HG03469 (cell line): ENCODE data around the gene EFNA4.

Experiments used
- ATAC-seq: cut with Tn5 transposase; IDR thresholded peaks from one replicate; pipeline ENCODE4 v1.9.1; 2021; ENCODE audit warnings: mild to moderate bottlenecking, moderate library complexity, moderate number of reproducible peaks; ENCODE audit not compliant: unreplicated experiment

Gene EFNA4, protein sequence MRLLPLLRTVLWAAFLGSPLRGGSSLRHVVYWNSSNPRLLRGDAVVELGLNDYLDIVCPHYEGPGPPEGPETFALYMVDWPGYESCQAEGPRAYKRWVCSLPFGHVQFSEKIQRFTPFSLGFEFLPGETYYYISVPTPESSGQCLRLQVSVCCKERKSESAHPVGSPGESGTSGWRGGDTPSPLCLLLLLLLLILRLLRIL

DNA sequence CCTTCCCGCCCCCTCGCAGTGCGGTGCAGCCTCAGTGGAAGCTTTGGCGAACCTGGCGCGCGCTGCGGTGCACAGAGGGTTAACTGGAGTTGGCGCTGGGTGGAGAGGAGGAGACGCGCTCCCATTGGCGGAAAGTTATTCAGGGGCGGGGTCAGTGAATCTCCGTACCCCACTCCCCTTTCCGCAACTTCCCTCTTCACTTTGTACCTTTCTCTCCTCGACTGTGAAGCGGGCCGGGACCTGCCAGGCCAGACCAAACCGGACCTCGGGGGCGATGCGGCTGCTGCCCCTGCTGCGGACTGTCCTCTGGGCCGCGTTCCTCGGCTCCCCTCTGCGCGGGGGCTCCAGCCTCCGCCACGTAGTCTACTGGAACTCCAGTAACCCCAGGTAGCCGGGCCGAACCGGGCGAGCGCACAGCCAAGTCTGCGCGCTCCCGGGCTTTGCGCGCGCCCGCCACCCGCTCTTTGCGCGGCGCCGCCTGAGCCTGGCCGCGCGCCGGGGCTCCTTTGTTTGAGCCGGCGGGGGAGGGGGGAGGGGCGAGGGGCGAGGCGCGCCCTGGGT is at the start of gene EFNA4:
Gene EFNA4 (plus strand): TSS at position 191 of the 561 bp plus-strand sequence. CDS start 84 bp downstream, at position 275.
- peak; percentile 48 for ATAC-seq

DNA sequence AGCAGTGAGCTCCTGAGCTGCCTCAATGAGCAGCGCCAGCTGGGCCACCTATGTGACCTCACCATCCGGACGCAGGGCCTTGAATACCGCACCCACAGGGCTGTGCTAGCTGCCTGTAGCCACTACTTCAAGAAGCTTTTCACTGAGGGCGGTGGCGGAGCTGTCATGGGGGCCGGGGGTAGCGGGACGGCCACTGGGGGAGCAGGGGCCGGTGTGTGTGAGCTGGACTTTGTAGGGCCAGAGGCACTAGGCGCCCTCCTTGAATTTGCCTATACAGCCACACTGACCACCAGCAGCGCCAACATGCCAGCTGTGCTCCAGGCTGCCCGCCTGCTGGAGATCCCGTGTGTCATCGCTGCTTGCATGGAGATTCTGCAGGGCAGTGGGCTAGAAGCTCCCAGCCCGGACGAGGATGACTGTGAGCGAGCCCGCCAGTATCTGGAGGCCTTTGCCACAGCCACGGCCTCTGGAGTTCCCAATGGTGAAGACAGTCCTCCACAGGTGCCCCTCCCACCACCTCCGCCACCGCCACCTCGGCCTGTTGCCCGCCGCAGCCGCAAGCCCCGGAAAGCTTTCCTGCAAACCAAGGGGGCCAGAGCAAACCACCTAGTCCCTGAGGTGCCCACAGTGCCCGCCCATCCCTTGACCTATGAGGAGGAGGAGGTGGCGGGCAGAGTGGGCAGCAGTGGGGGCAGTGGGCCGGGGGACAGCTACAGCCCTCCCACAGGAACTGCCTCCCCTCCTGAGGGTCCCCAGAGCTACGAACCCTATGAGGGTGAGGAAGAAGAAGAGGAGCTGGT is 48.6 kb upstream of the EFNA4 start:
- no peak for ATAC-seq

DNA sequence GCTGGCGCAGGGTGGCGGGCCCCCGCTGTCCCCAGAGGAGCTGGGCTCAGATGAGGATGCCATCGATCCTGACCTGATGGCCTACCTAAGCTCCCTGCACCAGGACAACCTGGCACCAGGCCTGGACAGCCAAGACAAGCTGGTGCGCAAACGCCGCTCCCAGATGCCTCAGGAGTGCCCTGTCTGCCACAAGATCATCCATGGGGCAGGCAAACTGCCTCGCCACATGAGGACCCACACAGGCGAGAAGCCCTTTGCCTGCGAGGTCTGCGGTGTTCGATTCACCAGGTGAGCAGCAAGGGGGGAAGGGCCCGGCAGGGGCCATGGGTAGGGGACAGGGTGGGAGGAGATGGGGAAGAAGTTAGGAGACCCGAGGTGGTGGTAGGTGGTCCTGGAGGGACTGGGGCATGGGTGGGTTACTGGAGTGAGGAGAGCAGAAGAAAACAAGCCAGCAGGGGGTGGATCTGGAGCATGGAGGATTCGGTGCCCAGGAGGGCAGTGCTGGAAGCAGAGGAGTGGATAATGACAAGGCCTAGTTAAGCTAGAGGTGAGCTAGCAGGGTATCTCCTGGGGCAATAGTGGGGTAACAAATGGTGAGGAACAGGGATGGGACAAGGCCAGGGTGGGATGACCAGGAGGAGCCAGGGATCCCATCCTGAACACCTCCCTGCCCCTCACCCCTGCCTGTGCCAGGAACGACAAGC is 47.9 kb upstream of the EFNA4 start:
- ATAC-seq: no peak

DNA sequence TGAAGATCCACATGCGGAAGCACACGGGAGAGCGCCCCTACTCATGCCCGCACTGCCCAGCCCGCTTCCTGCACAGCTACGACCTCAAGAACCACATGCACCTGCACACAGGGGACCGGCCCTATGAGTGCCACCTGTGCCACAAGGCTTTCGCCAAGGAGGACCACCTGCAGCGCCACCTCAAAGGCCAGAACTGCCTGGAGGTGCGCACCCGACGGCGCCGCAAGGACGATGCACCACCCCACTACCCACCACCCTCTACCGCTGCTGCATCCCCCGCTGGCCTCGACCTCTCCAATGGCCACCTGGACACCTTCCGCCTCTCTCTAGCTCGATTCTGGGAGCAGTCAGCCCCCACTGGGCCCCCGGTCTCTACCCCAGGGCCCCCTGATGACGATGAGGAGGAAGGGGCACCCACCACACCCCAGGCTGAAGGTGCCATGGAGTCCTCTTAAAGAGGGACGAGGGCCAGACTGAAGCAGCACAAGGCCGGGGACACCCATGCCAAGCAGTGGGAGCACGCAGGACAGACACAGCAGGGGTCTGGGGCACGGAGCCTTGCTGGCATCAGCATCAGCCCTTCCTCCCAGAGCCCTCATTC is 47.2 kb upstream of the EFNA4 start:
- ATAC-seq: no peak

DNA sequence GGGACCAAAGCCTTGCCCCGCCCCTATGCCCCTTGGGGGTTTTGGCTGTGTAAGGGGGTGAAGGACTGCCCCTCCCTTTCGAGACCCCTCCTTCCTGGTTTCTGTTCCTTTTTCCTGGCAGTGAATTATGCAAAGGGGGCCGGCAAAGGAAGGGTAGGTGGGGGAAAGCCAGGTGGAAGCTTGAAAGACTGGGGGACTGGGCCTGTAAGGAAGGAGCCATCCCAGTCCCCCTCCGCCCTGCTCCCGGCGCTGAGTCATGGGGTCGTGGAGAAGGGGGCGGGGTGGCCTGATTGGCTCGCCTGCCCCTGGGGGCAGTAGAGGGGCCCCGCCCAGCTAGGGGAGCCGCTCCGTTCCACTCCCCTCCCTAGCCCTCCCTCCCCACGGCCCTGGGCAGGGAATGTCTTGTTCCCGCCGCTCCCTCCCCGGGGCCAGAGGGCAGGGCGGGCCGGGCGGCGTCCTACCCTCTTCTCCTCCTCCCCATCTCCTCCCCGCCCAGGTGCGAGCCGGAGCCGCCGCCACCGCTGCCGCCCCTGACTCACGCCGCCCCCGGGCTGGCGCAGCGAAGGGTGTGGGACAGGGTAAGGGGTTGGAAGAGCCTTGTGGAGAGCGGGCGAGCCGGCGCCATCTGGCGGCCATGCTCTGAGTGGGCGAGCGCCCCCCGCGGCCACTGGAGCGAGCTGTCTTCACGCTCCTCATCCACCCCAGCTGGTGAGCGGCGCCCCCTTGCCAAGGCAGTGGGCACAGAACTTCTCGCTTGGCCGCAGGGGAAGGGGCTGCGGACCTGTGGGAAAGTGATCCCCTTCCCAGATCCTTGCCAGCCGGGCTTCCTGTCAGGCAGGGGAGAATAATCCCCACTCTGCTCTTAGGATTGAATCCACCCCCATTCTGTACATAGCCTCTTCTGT is 46.2 kb upstream of the EFNA4 start:
- peak; percentile 41 for ATAC-seq

DNA sequence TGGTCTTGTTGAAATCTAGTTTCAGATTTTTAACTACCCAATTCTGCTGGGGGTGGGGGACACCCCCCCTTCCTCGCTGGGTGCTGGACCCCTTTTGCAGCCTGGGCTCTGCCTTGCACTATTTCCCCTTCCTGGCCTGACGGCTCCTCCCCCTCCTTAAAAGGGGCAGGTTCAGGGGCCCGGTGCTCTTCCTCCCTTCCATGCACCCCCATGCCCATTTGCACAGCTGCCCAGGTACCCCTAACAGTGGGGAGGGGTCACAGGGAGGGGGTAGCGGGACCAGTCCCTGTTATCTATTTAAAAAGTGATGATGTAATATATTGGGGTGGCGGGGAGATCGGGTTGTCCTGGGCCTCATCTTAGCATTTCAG is 45.6 kb upstream of the EFNA4 start:
- no peak for ATAC-seq

DNA sequence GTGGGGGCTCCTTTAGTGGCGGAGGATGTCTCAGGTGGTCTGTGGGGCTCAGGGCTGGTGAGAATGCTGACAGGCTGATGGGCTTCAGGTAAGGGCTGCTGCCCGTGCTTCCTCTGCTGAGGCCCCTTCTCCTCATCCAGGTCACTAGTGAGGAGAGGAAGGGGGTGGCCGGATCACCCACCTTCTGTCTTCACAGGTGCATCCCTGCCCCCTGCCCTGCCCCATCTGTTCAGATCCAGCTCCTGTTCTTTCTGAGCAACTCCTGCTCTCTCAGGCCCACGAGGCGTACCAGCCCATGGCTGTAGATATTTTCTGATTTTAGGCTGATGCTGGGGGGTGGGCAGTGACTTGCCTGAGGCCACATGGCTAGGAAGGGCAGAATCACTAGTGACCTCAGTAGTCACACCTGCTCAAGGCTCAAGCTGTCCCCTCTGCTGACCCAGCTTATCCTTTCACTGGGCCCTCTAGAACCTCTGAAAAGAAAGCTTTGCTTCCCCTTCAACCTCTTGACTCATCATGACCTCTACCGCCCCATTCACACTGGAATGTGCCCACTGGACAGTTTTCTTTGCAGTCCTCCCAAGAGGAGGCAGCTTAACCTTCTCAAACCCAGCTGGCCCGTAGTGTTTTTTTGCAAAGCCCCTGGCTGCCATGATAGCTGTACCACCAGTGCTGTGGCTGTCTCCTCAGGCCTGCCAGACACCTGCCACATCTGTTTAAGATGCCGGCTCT is 44.8 kb upstream of the EFNA4 start:
- no peak for ATAC-seq

DNA sequence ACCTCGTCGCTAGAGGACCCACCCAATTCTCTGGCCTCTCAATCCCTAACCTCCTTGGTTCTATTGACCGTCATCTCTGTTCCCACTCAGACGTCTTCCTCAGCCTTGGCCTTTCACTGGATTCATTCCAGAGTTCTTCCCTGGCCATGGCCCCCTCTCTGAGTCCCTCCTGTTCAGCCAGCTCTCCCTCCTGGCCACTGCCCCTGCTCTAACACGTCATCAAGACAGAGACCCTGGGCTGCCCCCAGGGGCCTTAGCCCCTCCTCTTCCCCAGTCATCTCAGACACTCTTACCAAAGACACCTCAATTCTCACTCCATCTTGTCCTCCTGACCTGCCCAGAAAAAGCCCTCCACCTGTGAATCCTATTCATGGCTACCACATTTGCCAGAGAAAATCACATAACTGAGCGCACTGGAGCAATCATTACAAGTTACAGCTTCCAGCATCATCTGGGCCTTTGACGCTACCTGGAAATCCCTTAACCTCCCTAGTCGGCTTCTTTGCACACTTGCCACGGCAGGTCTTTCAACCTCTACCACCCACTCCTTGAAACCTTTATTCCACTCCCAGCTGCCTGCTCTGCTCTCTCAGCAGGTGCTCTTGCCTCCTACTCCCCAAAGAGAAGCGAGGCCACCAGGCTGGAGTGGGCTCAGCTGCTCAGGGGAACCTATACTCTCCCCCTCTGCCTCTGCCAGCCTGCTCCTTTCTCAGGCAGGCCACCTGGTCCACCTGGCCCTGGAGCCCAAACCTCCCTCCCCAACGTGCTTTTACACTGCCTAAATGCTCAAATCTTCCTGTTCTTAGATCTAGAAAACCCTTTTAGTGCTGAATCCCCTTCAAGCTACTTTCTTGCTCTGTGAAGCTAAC is 43.9 kb upstream of the EFNA4 start:
- ATAC-seq: no peak

DNA sequence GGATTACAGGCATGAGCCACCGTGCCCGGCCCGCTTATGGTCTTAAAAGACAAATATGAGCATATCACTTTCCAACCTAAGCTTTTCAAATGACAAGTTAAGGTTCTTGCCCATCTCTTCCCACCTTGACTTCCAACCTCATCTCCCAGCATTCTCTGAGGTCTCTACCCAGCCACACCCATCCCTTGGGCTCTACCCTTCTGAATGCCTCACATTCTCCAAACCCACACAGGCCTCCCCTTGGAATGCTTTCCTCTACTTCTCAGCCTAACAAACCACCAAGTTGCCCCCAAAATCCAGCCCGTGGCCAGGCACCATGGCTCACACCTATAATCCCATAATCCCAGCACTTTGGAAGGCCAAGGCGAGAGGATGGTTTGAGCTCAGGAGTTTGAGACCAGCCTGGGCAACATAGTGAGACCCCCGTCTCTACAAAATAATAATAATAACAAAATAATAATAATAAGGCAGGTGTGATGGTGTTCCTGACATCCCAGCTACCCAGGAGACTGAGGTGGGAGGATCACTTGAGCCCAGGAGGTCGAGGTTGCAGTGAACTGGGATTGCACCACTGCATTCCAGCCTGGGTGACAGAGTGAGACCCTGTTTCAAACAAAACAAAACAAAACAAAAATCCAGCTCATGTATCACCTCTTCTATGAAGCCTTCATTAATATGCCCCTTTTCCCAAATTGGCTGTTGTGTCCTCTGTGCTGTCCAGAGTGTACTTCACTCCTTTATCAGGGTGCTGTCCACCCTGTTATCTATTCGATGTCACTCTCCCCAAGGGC is 41.2 kb upstream of the EFNA4 start:
- ATAC-seq: no peak

DNA sequence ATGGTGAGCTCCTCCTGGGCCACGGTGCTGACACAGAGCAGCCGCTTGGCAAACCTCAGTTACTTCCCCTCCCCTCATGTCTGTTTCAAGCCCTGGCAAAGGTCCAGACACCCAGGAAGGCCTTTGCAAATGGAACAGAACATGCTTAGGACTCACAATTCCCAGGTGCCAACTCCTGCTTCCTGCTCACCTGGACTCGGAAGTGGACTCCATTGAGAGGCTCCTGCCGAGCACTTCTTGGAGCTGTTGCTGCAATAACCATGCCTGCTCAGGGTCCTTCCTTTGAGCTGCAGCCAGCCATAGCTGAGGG is 40.7 kb upstream of the EFNA4 start:
- no peak for ATAC-seq

DNA sequence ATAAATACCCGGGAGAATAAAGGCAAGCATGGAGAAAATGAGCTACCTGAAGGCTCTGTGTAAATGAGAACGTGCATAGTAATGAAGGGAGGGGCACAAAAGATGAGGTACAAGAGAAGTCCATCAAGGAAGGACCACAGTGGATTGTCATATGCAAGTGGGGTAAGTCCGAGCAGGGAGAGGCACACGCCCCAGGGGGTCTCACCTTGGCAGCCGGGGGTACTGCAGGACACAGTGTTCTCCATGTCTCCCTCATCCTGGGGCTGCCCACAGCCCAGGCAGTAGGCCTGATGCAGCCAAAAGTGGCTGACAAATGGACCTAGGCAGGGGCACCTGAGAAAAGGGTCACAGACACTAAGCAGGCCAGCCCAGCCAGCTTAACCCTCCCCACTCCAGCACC is 39.9 kb upstream of the EFNA4 start:
- no peak for ATAC-seq

DNA sequence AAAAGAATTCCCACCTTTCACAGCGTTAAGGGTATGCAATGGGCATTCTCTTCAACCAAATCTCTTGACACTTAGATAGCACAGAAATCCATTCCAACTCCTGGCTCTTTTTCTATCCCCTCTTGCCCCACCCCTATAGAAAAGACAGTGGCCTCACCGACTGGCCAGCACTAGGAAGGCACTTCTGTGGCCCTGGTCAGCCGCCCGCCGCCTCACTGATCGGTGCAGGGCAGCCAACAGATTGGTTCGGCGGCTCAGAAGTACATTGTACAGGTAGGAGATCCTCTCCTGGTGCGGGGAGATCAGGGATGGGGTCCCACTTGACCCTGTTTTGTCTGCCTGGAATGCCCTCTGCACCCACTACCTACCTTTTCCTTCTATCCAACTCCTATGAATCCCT is 39.2 kb upstream of the EFNA4 start:
- no peak for ATAC-seq

DNA sequence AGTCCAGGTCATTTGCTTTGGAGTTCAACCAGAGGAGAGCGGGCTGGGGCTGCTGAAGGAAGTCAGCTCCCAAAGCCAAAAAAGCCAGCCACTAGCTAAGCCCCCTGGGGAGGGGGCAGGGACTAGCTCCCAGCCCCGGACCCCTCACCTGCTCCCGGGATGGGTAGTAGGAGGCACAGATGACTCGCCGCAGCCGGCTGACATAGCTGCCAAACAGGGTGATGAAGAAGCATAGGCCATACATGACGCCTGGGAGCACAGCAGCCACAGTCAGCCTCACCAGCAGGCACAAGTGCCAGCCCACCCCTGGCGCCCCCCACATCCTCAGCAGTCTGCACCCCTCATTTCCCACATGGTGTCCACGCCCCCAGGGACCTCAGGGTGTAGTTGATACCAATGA is 37.4 kb upstream of the EFNA4 start:
- ATAC-seq: no peak

DNA sequence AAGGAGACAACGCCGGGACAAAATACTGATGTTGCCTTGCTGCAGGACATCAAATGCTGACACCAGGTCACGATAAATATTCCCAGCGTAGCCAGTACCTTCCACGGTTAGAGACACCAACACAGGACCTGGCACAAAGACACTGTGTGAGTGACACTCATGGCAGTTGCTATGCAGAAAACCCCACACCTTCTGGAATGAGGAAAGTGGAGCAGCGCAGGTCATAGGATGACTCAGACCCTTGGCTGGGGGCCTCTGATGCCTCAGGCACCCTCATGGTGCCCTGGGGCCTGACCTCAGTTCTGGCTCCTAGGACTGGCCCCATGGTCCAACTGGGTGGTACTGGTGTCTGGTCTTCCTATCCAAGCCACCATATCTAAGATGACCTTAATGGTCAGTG is 37.0 kb upstream of the EFNA4 start:
- ATAC-seq: no peak

DNA sequence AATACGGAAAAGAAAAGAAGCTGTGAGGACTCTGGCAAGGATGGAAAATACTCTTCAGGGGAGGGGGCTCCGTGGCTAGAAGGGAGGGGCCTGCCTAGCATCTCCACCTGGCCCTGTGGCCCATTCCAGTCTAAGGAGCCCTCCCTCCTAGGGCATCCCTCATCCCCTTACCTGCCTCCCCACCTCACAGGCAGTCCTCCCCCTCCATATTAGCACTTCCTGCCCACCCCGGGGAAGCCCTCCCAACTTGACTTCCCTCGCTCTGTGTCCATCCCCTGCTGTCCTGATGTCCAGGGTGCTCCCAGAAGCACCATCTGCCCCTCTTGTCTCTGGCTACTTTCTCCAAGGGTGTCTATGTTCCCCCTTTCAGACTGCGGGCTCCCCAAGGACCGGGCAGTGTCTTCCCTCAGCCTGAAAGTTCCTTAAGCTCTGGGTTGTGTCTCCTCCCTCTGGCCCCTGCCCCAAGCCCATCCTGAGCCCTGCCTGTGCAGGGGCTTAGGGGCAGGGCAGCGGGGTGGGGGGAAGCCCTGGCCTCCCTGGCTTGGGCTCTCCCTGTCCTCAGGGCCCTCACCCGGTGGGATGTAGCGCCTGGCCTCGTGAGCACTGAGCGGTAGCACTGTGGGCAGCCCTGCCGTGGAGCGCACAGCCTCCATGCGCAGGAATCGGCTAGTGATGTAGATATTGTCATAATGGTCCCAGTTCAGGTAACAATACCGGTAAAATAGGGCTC is 33.9 kb upstream of the EFNA4 start:
- ATAC-seq: no peak

DNA sequence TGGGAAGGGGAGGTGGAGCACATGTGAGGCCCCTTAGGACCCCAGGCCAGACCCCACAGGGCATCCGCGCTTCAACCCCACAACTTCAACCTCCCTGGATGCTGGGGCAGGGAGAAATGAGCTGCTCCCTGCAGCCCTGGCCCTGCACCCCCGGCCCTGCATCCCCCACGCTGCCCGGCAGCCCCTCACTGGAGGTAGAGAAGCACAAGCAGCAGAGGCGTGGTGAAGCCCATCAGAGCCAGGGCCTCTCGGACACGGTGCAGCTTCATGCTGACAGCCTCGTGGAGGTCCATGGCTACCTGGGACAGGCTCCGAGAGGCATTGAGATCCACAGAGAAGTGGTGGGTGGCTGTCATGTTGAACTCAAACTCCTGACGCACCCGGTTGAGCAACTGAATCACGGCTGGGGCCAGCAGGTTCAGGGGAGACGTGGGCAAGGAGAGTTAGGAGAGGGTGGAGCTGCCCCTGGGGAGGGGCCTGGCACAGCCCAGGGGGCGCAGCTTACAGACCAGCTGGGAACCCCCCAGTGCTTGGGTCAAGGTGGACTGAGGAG is 33.2 kb upstream of the EFNA4 start:
- no peak for ATAC-seq

DNA sequence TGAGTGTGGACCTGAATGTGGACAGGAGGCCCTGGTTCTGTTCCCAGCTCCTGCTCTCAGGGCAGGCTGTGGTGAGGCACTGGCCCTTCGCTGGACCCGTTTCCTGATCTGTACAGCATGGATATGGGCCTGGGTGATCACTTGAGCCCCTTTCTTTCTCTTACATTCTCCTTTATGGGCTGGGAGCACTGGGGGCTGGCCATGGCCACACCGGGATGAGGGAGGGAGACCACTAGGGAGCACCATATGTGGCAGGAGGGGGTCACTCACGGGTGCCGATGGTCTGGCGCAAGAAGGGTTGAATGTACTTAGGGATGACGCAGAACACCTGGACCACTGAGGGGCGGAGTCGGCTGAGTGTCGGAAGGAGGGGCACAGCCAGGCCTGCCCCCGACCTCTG is 32.6 kb upstream of the EFNA4 start:
- no peak for ATAC-seq
